IMR-90 (cell line): ENCODE measurements around the gene KIAA0232. TPM values are rescaled to one million over a fixed set of nuclear protein-coding genes. Genes with fewer than 3 reads are reported as not detected.

ENCODE experiments used
- ATAC-seq: fragments of 200-7000 bp; cut with Tn5 transposase; 2 replicates; pipeline ENCODE4 v1.9.1; 2020; ENCODE audit warnings: low read depth, mild to moderate bottlenecking, moderate library complexity
- BruUV-seq: library from RNA; stranded (reverse); fragments of 400-500 nt; replicated peaks from 2 replicates; lab custom pipeline; 2021; lab: Mats Ljungman, UMichigan
- CTCF ChIA-PET: fragments of 300-600 bp; formaldehyde crosslinking; extraction: SDS; loops from one replicate; lab custom pipeline; 2021; ENCODE audit warnings: antibody characterized with exemption; lab: Yijun Ruan, JAX
- POLR2A ChIA-PET: fragments of 300-600 bp; sonication (Branson Sonifier 250); formaldehyde crosslinking; loops from one replicate; lab custom pipeline; 2022; ENCODE audit warnings: antibody characterized with exemption; ENCODE audit not compliant: unreplicated experiment; lab: Charles Lee
- DNase-seq: peaks from one replicate; pipeline ENCODE4 v3.0.0; 2013
- H2AFZ ChIP-seq: replicated peaks from 2 replicates; pipeline ENCODE3; 2013; ENCODE audit warnings: low read length, mild to moderate bottlenecking; ENCODE audit not compliant: poor library complexity
- H2AK5ac ChIP-seq: 2 replicates; pipeline ENCODE4 v1.6.1; 2013; ENCODE audit warnings: low read depth, low read length, inconsistent platforms
- H2AK9ac ChIP-seq: replicated peaks from 2 replicates; pipeline ENCODE3; 2013; ENCODE audit warnings: mild to moderate bottlenecking, low read depth, low read length, moderate library complexity; ENCODE audit not compliant: poor library complexity
- H2BK120ac ChIP-seq: 2 replicates; pipeline ENCODE4 v1.6.1; 2013; ENCODE audit warnings: low read depth, low read length, inconsistent platforms
- H2BK15ac ChIP-seq: 3 replicates; pipeline ENCODE4 v1.6.1; 2013; ENCODE audit warnings: low read depth, low read length, inconsistent platforms
- H2BK20ac ChIP-seq: 2 replicates; pipeline ENCODE4 v1.6.1; 2013; ENCODE audit warnings: low read depth, mild to moderate bottlenecking, inconsistent platforms, low read length, moderate library complexity
- H2BK5ac ChIP-seq: 2 replicates; pipeline ENCODE4 v1.6.1; 2013; ENCODE audit warnings: mild to moderate bottlenecking, low read depth, low read length, inconsistent platforms; ENCODE audit not compliant: poor library complexity, severe bottlenecking
- H3K14ac ChIP-seq: replicated peaks from 2 replicates; pipeline ENCODE4 v1.6.1; 2013; ENCODE audit warnings: low read depth, low read length, inconsistent platforms
- H3K18ac ChIP-seq: 2 replicates; pipeline ENCODE4 v1.6.1; 2013; ENCODE audit warnings: low read depth, low read length, control low read depth
- H3K23ac ChIP-seq: 2 replicates; pipeline ENCODE4 v1.6.1; 2013; ENCODE audit warnings: low read depth, low read length, inconsistent platforms
- H3K27ac ChIP-seq: 2 replicates; pipeline ENCODE4 v1.5.1; 2013; ENCODE audit warnings: mild to moderate bottlenecking, control low read depth, low read length; ENCODE audit not compliant: insufficient read depth
- H3K27me3 ChIP-seq: 2 replicates; pipeline ENCODE4 v1.6.1; 2013; ENCODE audit warnings: low read length; ENCODE audit not compliant: control insufficient read depth, insufficient read depth
- H3K36me3 ChIP-seq: 2 replicates; pipeline ENCODE4 v1.6.1; 2013; ENCODE audit warnings: low read length, mixed read lengths; ENCODE audit not compliant: control insufficient read depth, insufficient read depth
- H3K4ac ChIP-seq: 2 replicates; pipeline ENCODE4 v1.6.1; 2013; ENCODE audit warnings: low read depth, low read length, inconsistent platforms
- H3K4me1 ChIP-seq: 2 replicates; pipeline ENCODE4 v1.6.1; 2013; ENCODE audit warnings: low read length, mixed read lengths; ENCODE audit not compliant: control insufficient read depth, insufficient read depth
- H3K4me2 ChIP-seq: 2 replicates; pipeline ENCODE4 v1.6.1; 2013; ENCODE audit warnings: low read depth, mild to moderate bottlenecking, control low read depth, low read length, moderate library complexity
- H3K4me3 ChIP-seq: 2 replicates; pipeline ENCODE4 v1.5.1; 2013; ENCODE audit warnings: low read depth, mild to moderate bottlenecking, control low read depth, low read length, moderate library complexity; ENCODE audit not compliant: insufficient read depth
- H3K56ac ChIP-seq: 2 replicates; pipeline ENCODE4 v1.6.1; 2013; ENCODE audit warnings: low read length, inconsistent platforms; ENCODE audit not compliant: insufficient read depth; ENCODE audit errors: extremely low read depth
- H3K79me1 ChIP-seq, 2 experiments: 2 replicates each; pipeline ENCODE4 v1.6.1; 2013; ENCODE audit warnings: low read length in 2 of 2, inconsistent platforms in 1 of 2, low read depth in 1 of 2
- H3K9ac ChIP-seq: 2 replicates; pipeline ENCODE4 v1.6.1; 2013; ENCODE audit warnings: low read depth, low read length, control low read depth
- H3K9me1 ChIP-seq: 2 replicates; pipeline ENCODE4 v1.6.1; 2013; ENCODE audit warnings: low read length, inconsistent platforms; ENCODE audit not compliant: insufficient read depth
- H3K9me3 ChIP-seq: 2 replicates; pipeline ENCODE4 v1.6.1; 2013; ENCODE audit warnings: low read length; ENCODE audit not compliant: control insufficient read depth, insufficient read depth
- H4K20me1 ChIP-seq: 2 replicates; pipeline ENCODE4 v1.6.1; 2013; ENCODE audit warnings: low read length, inconsistent platforms; ENCODE audit not compliant: insufficient read depth
- H4K5ac ChIP-seq: 2 replicates; pipeline ENCODE4 v1.6.1; 2013; ENCODE audit warnings: mild to moderate bottlenecking, low read depth, low read length, control low read depth
- H4K8ac ChIP-seq, 2 experiments: 2 replicates each; pipeline ENCODE4 v1.6.1; 2013; ENCODE audit warnings: low read depth in 2 of 2, low read length in 2 of 2, control low read depth in 1 of 2, inconsistent platforms in 1 of 2
- H4K91ac ChIP-seq: 2 replicates; pipeline ENCODE4 v1.6.1; 2013; ENCODE audit warnings: low read depth, low read length, inconsistent platforms; ENCODE audit not compliant: insufficient read depth
- BHLHE40 ChIP-seq: fragments of 150-350 bp; IDR thresholded peaks from 2 replicates; pipeline ENCODE4 v1.6.1; 2016; ENCODE audit warnings: mild to moderate bottlenecking, low read depth, low read length
- CEBPB ChIP-seq: IDR thresholded peaks from 2 replicates; pipeline ENCODE4 v1.6.1; 2012; ENCODE audit warnings: low read depth, low read length, improper control_type of control experiment
- CHD1 ChIP-seq: IDR thresholded peaks from 2 replicates; pipeline ENCODE4 v1.6.1; 2012; ENCODE audit warnings: low read depth, low read length, improper control_type of control experiment
- ELK1 ChIP-seq: fragments of 150-350 bp; IDR thresholded peaks from 2 replicates; pipeline ENCODE4 v1.6.1; 2016; ENCODE audit warnings: low read depth, mild to moderate bottlenecking, low read length, moderate library complexity, borderline replicate concordance
- FOS ChIP-seq: fragments of 150-350 bp; IDR thresholded peaks from 2 replicates; pipeline ENCODE4 v1.6.1; 2016; ENCODE audit warnings: low read depth, low read length
- MAFK ChIP-seq: IDR thresholded peaks from 2 replicates; pipeline ENCODE4 v1.6.1; 2012; ENCODE audit warnings: low read depth, low read length, improper control_type of control experiment
- MAZ ChIP-seq: IDR thresholded peaks from 2 replicates; pipeline ENCODE4 v1.6.1; 2012; ENCODE audit warnings: low read depth, mild to moderate bottlenecking, low read length, improper control_type of control experiment, moderate library complexity, borderline replicate concordance
- MXI1 ChIP-seq: IDR thresholded peaks from 2 replicates; pipeline ENCODE4 v1.6.1; 2012; ENCODE audit warnings: low read depth, mild to moderate bottlenecking, low read length, moderate library complexity, borderline replicate concordance
- NFE2L2 ChIP-seq: fragments of 150-350 bp; IDR thresholded peaks from 2 replicates; pipeline ENCODE4 v1.6.1; 2016; ENCODE audit warnings: low read depth, mild to moderate bottlenecking, low read length
- POLR2A ChIP-seq: IDR thresholded peaks from 2 replicates; pipeline ENCODE4 v1.6.1; 2012; ENCODE audit warnings: mild to moderate bottlenecking, low read depth, low read length
- RCOR1 ChIP-seq: IDR thresholded peaks from 2 replicates; pipeline ENCODE4 v1.6.1; 2012; ENCODE audit warnings: mild to moderate bottlenecking, low read length, improper control_type of control experiment; ENCODE audit not compliant: insufficient replicate concordance
- RFX5 ChIP-seq: IDR thresholded peaks from 2 replicates; pipeline ENCODE4 v1.8.0; 2012; ENCODE audit warnings: low read depth, mild to moderate bottlenecking, low read length, moderate library complexity
- SMC3 ChIP-seq: fragments of 150-350 bp; IDR thresholded peaks from 2 replicates; pipeline ENCODE4 v1.6.1; 2016; ENCODE audit warnings: low read depth, mild to moderate bottlenecking, antibody characterized with exemption, low read length, moderate library complexity
- WGBS, 2 experiments: methylation state at CpG; one replicate each; pipeline versions ENCODE4 v1.1.5 to v1.1.7; 2013; ENCODE audit warnings: missing lambda C conversion rate in 2 of 2; ENCODE audit not compliant: insufficient read length in 1 of 2; ENCODE audit errors: extremely low coverage in 2 of 2; 5-methylcytosine and 5-hydroxymethylcytosine counted together
- dilution Hi-C: fragments of 300-500 bp; cut with HindIII; formaldehyde crosslinking; loops from one replicate; pipeline ENCODE4 v1.14.3; 2018; ENCODE audit warnings: low sequenced_read_pairs; ENCODE audit not compliant: unreplicated experiment
- in situ Hi-C: fragments of 300-500 bp; cut with MboI; formaldehyde crosslinking; loops from 3 replicates; pipeline ENCODE4 v1.14.3; 2019; ENCODE audit warnings: low sequenced_read_pairs, inconsistent platforms, mixed read lengths
- intact Hi-C: fragments of 100-400 bp; cut with micrococcal nuclease; formaldehyde crosslinking; loops from 2 replicates; pipeline ENCODE4 v1.10.0; 2022
- polyA plus RNA-seq, 3 experiments: library from polyadenylated mRNA; depleted of rRNA; stranded (reverse); fragments of >200 nt; gene quantifications; 2 replicates each; pipeline ENCODE4 v1.2.3, GENCODE V29; 2012; ENCODE audit warnings: low replicate concordance in 1 of 3
- total RNA-seq: library from RNA; depleted of rRNA; stranded (reverse); fragments of >200 nt; gene quantifications from 2 replicates; pipeline ENCODE4 v1.2.3, GENCODE V29; 2012
- TF ChIP-seq, protein P1 (sequence below): conservative IDR thresholded peaks from 2 replicates; pipeline ENCODE4 v1.5.1; 2012; ENCODE audit warnings: mild to moderate bottlenecking, low read depth, low read length, improper control_type of control experiment
- TF ChIP-seq, protein P2 (sequence below): fragments of 150-350 bp; IDR thresholded peaks from 2 replicates; pipeline ENCODE4 v1.6.1; 2017; ENCODE audit warnings: mild to moderate bottlenecking, antibody characterized with exemption, low read length, low read depth

The KIAA0232 gene
- total and polyA plus RNA-seq, 2 of the 4 experiments (the other 2 are of a cell fraction) = 6.8 to 19.5 TPM

DNA sequence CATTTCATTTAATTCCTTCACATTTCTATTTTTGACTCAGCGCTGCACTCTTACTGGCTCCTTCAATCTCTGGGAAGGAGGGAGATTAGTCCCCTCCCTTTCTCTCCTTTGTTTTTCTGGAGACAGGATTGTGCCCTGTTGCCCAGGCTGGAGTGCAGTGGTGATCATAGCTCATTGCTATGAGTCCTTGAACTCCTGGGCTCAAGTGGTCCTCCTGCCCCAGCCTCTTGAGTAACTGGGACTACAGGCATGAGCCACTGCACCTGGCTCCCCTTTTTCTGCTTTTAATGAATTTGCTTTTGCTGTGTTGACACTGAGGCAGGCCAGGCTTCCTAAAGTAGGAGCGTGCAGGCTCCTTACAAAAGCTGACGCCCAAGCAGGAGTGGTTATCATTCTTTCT, 137.6 kb downstream of the KIAA0232 start:
- Histone ChIP-seq H2BK5ac (no peak overlapping the region), H3K4ac (no peak overlapping the region), H4K20me1 (peaks cover 23% of the 10 kb centered on the region), H3K4me3 (no peak overlapping the region), H3K79me1 (peaks cover 29 to 30% of the 10 kb centered on the region in 2 experiments), H2BK15ac (no peak overlapping the region), H3K9me1 (peaks cover 8% of the 10 kb centered on the region; the same call in 1 of the 2 replicates), H2AFZ (no peak overlapping the region), H3K23ac (no peak overlapping the region), H3K4me2 (no peak overlapping the region), H4K8ac (no peak overlapping the region), H3K14ac (no peak overlapping the region), H3K9me3 (no peaks in the 10 kb centered on the region), H3K9ac (no peak overlapping the region), H2BK20ac (no peak overlapping the region), H3K27ac (no peak overlapping the region), H4K91ac (no peak overlapping the region), H2AK5ac (no peak overlapping the region), H2AK9ac (no peak overlapping the region), H3K56ac (no peak overlapping the region), H3K18ac (no peak overlapping the region), H3K27me3 (no peaks in the 10 kb centered on the region), H2BK120ac (no peak overlapping the region), H4K5ac (no peak overlapping the region), H3K4me1 (peaks cover 9% of the 10 kb centered on the region; the same call in 1 of the 2 replicates), H3K36me3 (peaks cover 16% of the 10 kb centered on the region)
- CTCF ChIA-PET = no interaction called here
- intact Hi-C loops = no loop called here
- no peak for DNase-seq
- no peak for ATAC-seq
- dilution Hi-C loops = no loop called here
- in situ Hi-C loops = no loop called here
- POLR2A ChIA-PET = no interaction called here
- TF ChIP-seq RFX5 (no peak), MXI1 (no peak), BHLHE40 (no peak), MAZ (no peak), SMC3 (no peak), RCOR1 (no peak), MAFK (no peak), CEBPB (no peak), FOS (no peak), POLR2A (no peak), CHD1 (no peak), ELK1 (no peak), NFE2L2 (no peak)
- TF ChIP-seq, protein P1, sequence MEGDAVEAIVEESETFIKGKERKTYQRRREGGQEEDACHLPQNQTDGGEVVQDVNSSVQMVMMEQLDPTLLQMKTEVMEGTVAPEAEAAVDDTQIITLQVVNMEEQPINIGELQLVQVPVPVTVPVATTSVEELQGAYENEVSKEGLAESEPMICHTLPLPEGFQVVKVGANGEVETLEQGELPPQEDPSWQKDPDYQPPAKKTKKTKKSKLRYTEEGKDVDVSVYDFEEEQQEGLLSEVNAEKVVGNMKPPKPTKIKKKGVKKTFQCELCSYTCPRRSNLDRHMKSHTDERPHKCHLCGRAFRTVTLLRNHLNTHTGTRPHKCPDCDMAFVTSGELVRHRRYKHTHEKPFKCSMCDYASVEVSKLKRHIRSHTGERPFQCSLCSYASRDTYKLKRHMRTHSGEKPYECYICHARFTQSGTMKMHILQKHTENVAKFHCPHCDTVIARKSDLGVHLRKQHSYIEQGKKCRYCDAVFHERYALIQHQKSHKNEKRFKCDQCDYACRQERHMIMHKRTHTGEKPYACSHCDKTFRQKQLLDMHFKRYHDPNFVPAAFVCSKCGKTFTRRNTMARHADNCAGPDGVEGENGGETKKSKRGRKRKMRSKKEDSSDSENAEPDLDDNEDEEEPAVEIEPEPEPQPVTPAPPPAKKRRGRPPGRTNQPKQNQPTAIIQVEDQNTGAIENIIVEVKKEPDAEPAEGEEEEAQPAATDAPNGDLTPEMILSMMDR = no peak
- TF ChIP-seq, protein P2, sequence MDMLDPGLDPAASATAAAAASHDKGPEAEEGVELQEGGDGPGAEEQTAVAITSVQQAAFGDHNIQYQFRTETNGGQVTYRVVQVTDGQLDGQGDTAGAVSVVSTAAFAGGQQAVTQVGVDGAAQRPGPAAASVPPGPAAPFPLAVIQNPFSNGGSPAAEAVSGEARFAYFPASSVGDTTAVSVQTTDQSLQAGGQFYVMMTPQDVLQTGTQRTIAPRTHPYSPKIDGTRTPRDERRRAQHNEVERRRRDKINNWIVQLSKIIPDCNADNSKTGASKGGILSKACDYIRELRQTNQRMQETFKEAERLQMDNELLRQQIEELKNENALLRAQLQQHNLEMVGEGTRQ = no peak
- whole genome bisulfite sequencing, 2 experiments = no CpG with 5 or more reads among the region's 3 CpGs
- BruUV-seq = no TSS peak
